Activated CD4-positive, alpha-beta memory T cell treated with anti-CD3 and anti-CD28 coated beads, Interleukin-2, amount 10 ng/mL, durations not matched to agents 7 days and 5 days (primary cell): Measurements from ENCODE around the gene SLC25A6. TPM values are rescaled to one million over a fixed set of nuclear protein-coding genes. Genes with fewer than 3 reads are reported as not detected.

Source experiments
- CTCF ChIA-PET: fragments of 350-600 bp; sonication (Branson Sonifier 250); formaldehyde crosslinking; loops from one replicate; lab custom pipeline; 2021; ENCODE audit warnings: antibody characterized with exemption, inconsistent platforms; lab: Charles Lee
- POLR2A ChIA-PET: fragments of 350-600 bp; sonication (Branson Sonifier 250); formaldehyde crosslinking; loops from one replicate; lab custom pipeline; 2021; ENCODE audit warnings: antibody characterized with exemption; lab: Charles Lee
- DNase-seq: peaks from one replicate; pipeline ENCODE4 v3.0.0-alpha.2; 2020
- H3K27ac Mint-ChIP-seq: one replicate; pipeline ENCODE4 v1.8.0; 2021; ENCODE audit warnings: mild to moderate bottlenecking, mixed read lengths
- H3K27me3 Mint-ChIP-seq: one replicate; pipeline ENCODE4 v1.8.0; 2021; ENCODE audit warnings: mixed read lengths
- H3K36me3 Mint-ChIP-seq: one replicate; pipeline ENCODE4 v1.8.0; 2021; ENCODE audit warnings: low read depth, mixed read lengths
- H3K4me1 Mint-ChIP-seq: one replicate; pipeline ENCODE4 v1.8.0; 2021; ENCODE audit warnings: mixed read lengths
- H3K4me3 Mint-ChIP-seq: one replicate; pipeline ENCODE4 v1.8.0; 2021; ENCODE audit warnings: mild to moderate bottlenecking, mixed read lengths
- H3K9me3 Mint-ChIP-seq: one replicate; pipeline ENCODE4 v1.8.0; 2021; ENCODE audit warnings: mixed read lengths
- total RNA-seq, 2 experiments: library from RNA; stranded (reverse); gene quantifications; one replicate each; pipeline ENCODE4 v1.2.3, GENCODE V29; 2021

Gene SLC25A6
- total RNA-seq, 2 experiments from 2014 or later = 249 to 255 TPM

- H3K4me3 Mint-ChIP-seq = no peak overlapping the region
- no peak for DNase-seq
- POLR2A ChIA-PET = no interaction called here
Observed at GRCh38 chrX:1401611-1402430, 9.9 kb upstream of the SLC25A6 start.

GRCh38 chrX:1400742-1401471 is 9.0 kb upstream of the SLC25A6 start:
- peaks cover 27% of the 10 kb centered on the region for H3K36me3 Mint-ChIP-seq
- H3K4me1 Mint-ChIP-seq = peaks cover 6% of the 10 kb centered on the region
- ChIA-PET POLR2A (no interaction called here), CTCF (no interaction called here)
- no peak overlapping the region for H3K27ac Mint-ChIP-seq
- H3K9me3 Mint-ChIP-seq = no peaks in the 10 kb centered on the region
- H3K4me3 Mint-ChIP-seq = no peak overlapping the region
- no peaks in the 10 kb centered on the region for H3K27me3 Mint-ChIP-seq
- DNase-seq = no peak

More at GRCh38 chrX:1401611-1402430, 9.9 kb upstream of the SLC25A6 start:
- no peaks in the 10 kb centered on the region for H3K9me3 Mint-ChIP-seq
- CTCF ChIA-PET = no interaction called here
- no peak overlapping the region for H3K27ac Mint-ChIP-seq
- H3K36me3 Mint-ChIP-seq = peaks cover 18% of the 10 kb centered on the region
- no peaks in the 10 kb centered on the region for H3K4me1 Mint-ChIP-seq
- H3K27me3 Mint-ChIP-seq = no peaks in the 10 kb centered on the region

GRCh38 chrX:1400049-1400448 is 8.1 kb upstream of the SLC25A6 start:
- POLR2A ChIA-PET = no interaction called here
- H3K27me3 Mint-ChIP-seq = no peaks in the 10 kb centered on the region

GRCh38 chrX:1398431-1399340 is 6.8 kb upstream of the SLC25A6 start:
- no peak overlapping the region for H3K4me3 Mint-ChIP-seq
- no peaks in the 10 kb centered on the region for H3K9me3 Mint-ChIP-seq
- H3K36me3 Mint-ChIP-seq = peaks cover 36% of the 10 kb centered on the region
- no peaks in the 10 kb centered on the region for H3K27me3 Mint-ChIP-seq
- H3K27ac Mint-ChIP-seq = no peak overlapping the region
- DNase-seq = no peak
- peaks cover 29% of the 10 kb centered on the region for H3K4me1 Mint-ChIP-seq
- CTCF ChIA-PET = no interaction called here
- POLR2A ChIA-PET = no interaction called here

More at GRCh38 chrX:1400049-1400448, 8.1 kb upstream of the SLC25A6 start:
- H3K9me3 Mint-ChIP-seq = no peaks in the 10 kb centered on the region
- CTCF ChIA-PET = no interaction called here
- H3K36me3 Mint-ChIP-seq = peaks cover 35% of the 10 kb centered on the region
- no peak overlapping the region for H3K4me3 Mint-ChIP-seq
- no peak overlapping the region for H3K27ac Mint-ChIP-seq
- DNase-seq = no peak
- peaks cover 15% of the 10 kb centered on the region for H3K4me1 Mint-ChIP-seq

GRCh38 chrX:1397441-1398270 is 5.7 kb upstream of the SLC25A6 start:
- Mint-ChIP-seq H3K27me3 (no peaks in the 10 kb centered on the region), H3K4me1 (peaks cover 35% of the 10 kb centered on the region), H3K4me3 (no peak overlapping the region), H3K9me3 (no peaks in the 10 kb centered on the region), H3K36me3 (peaks cover 36% of the 10 kb centered on the region), H3K27ac (no peak overlapping the region)
- POLR2A ChIA-PET = no interaction called here
- CTCF ChIA-PET = no interaction called here
- DNase-seq = no peak

GRCh38 chrX:1397001-1397400 is 5.1 kb upstream of the SLC25A6 start:
- ChIA-PET CTCF (no interaction called here), POLR2A (no interaction called here)
- H3K36me3 Mint-ChIP-seq = peaks cover 36% of the 10 kb centered on the region
- no peak overlapping the region for H3K4me3 Mint-ChIP-seq
- H3K9me3 Mint-ChIP-seq = no peaks in the 10 kb centered on the region
- H3K4me1 Mint-ChIP-seq = peaks cover 35% of the 10 kb centered on the region
- DNase-seq = no peak
- H3K27me3 Mint-ChIP-seq = no peaks in the 10 kb centered on the region
- no peak overlapping the region for H3K27ac Mint-ChIP-seq

- ChIA-PET CTCF (no interaction called here), POLR2A (no interaction called here)
- no peaks in the 10 kb centered on the region for H3K9me3 Mint-ChIP-seq
- H3K36me3 Mint-ChIP-seq = peaks cover 33% of the 10 kb centered on the region
- H3K4me1 Mint-ChIP-seq = peaks cover 41% of the 10 kb centered on the region
- H3K27me3 Mint-ChIP-seq = no peaks in the 10 kb centered on the region
- H3K4me3 Mint-ChIP-seq = no peak overlapping the region
- no peak for DNase-seq
- H3K27ac Mint-ChIP-seq = no peak overlapping the region
Observed at GRCh38 chrX:1395646-1396216, 3.8 kb upstream of the SLC25A6 start.

- H3K36me3 Mint-ChIP-seq = peaks cover 37% of the 10 kb centered on the region
- DNase-seq = no peak
- H3K4me3 Mint-ChIP-seq = peak overlapping the region; percentile 51
- ChIA-PET POLR2A (no interaction called here), CTCF (no interaction called here)
- H3K27me3 Mint-ChIP-seq = no peaks in the 10 kb centered on the region
- H3K4me1 Mint-ChIP-seq = peaks cover 48% of the 10 kb centered on the region
- H3K27ac Mint-ChIP-seq = peak overlapping the region; percentile 25
- H3K9me3 Mint-ChIP-seq = no peaks in the 10 kb centered on the region
Observed at GRCh38 chrX:1394731-1395501, 3.0 kb upstream of the SLC25A6 start.

- no peak for DNase-seq
- Mint-ChIP-seq H3K4me1 (peaks cover 54% of the 10 kb centered on the region), H3K27me3 (no peaks in the 10 kb centered on the region), H3K4me3 (peak overlapping the region; percentile 91), H3K27ac (peak overlapping the region; percentile 79), H3K36me3 (peaks cover 44% of the 10 kb centered on the region), H3K9me3 (no peaks in the 10 kb centered on the region)
- POLR2A ChIA-PET = no interaction called here
- CTCF ChIA-PET = no interaction called here
Observed at GRCh38 chrX:1393871-1394615, 2.1 kb upstream of the SLC25A6 start.

GRCh38 chrX:1392376-1393068 is 609 bp upstream of the SLC25A6 start:
- Mint-ChIP-seq H3K4me1 (peaks cover 69% of the 10 kb centered on the region), H3K27me3 (no peaks in the 10 kb centered on the region), H3K36me3 (peaks cover 55% of the 10 kb centered on the region), H3K9me3 (no peaks in the 10 kb centered on the region), H3K4me3 (peak overlapping the region; percentile 91), H3K27ac (peak overlapping the region; percentile 94)
- ChIA-PET POLR2A (no interaction called here), CTCF (no interaction called here)
- no peak for DNase-seq

- POLR2A ChIA-PET = no interaction called here
- Mint-ChIP-seq H3K27ac (peak overlapping the region; percentile 94), H3K4me3 (peak overlapping the region; percentile 91), H3K9me3 (no peaks in the 10 kb centered on the region), H3K27me3 (no peaks in the 10 kb centered on the region), H3K4me1 (peaks cover 67% of the 10 kb centered on the region), H3K36me3 (peaks cover 61% of the 10 kb centered on the region)
- peak; percentile 93 for DNase-seq
- CTCF ChIA-PET = no interaction called here
Observed at GRCh38 chrX:1391370-1391706, 575 bp downstream of the SLC25A6 start.
